ENCODE measurements around the gene LAMTOR3. TPM values are rescaled to one million over a fixed set of nuclear protein-coding genes. Genes with fewer than 3 reads are reported as not detected.

Gene LAMTOR3
- 100 to 1,000 TPM in 1 of 5 donors, 10 to 100 TPM in 4; 63.9 to 102 (median 84.7) TPM for polyA plus RNA-seq (ENCODE audit: insufficient read depth in 1 of 5, insufficient read length in 5 of 5, low replicate concordance in 1 of 5)
- long read RNA-seq, donor 1, full-length matches to known transcripts: 53 of 53 reads
- long read RNA-seq, donor 1, partial matches to known transcripts: 0 of 53 reads
- long read RNA-seq, donor 1, other reads (novel, unspliced or antisense): 0 of 53 reads
- long read RNA-seq, donor 2, full-length matches to known transcripts: 35 of 41 reads
- long read RNA-seq, donor 2, partial matches to known transcripts: 6 of 41 reads
- long read RNA-seq, donor 2, other reads (novel, unspliced or antisense): 0 of 41 reads
- long read RNA-seq, donor 3, full-length matches to known transcripts: 24 of 45 reads
- long read RNA-seq, donor 3, partial matches to known transcripts: 21 of 45 reads
- long read RNA-seq, donor 3, other reads (novel, unspliced or antisense): 0 of 45 reads
- long read RNA-seq, donor 4, full-length matches to known transcripts: 32 of 32 reads
- long read RNA-seq, donor 4, partial matches to known transcripts: 0 of 32 reads
- long read RNA-seq, donor 4, other reads (novel, unspliced or antisense): 0 of 32 reads
- long read RNA-seq, donor 5, full-length matches to known transcripts: 61 of 61 reads
- long read RNA-seq, donor 5, partial matches to known transcripts: 0 of 61 reads
- long read RNA-seq, donor 5, other reads (novel, unspliced or antisense): 0 of 61 reads
- long read RNA-seq, donor 6, full-length matches to known transcripts: 50 of 50 reads
- long read RNA-seq, donor 6, partial matches to known transcripts: 0 of 50 reads
- long read RNA-seq, donor 6, other reads (novel, unspliced or antisense): 0 of 50 reads
- long read RNA-seq, donor 7, full-length matches to known transcripts: 33 of 33 reads
- long read RNA-seq, donor 7, partial matches to known transcripts: 0 of 33 reads
- long read RNA-seq, donor 7, other reads (novel, unspliced or antisense): 0 of 33 reads
- long read RNA-seq, donor 8, full-length matches to known transcripts: 14 of 14 reads
- long read RNA-seq, donor 8, partial matches to known transcripts: 0 of 14 reads
- long read RNA-seq, donor 8, other reads (novel, unspliced or antisense): 0 of 14 reads

- DNase-seq: peak; percentile 87 to 89
Measured at GRCh38 chr4:99894161-99894997, at the start of gene LAMTOR3. TSS of gene LAMTOR3 (minus strand) at chr4:99894427. CDS start at chr4:99893963, 464 bp downstream.

- DNase-seq: no peak
Measured at GRCh38 chr4:99938243-99938753, 44.1 kb upstream of the LAMTOR3 start.

- no peak for DNase-seq
Measured at GRCh38 chr4:99934891-99935290, 40.7 kb upstream of the LAMTOR3 start.

GRCh38 chr4:99927566-99927965 is 33.3 kb upstream of the LAMTOR3 start:
- DNase-seq: no peak

GRCh38 chr4:99921174-99921573 is 26.9 kb upstream of the LAMTOR3 start:
- no peak for DNase-seq

GRCh38 chr4:99918656-99919055 is 24.4 kb upstream of the LAMTOR3 start:
- no peak for DNase-seq

- no peak for DNase-seq
Measured at GRCh38 chr4:99917575-99917974, 23.3 kb upstream of the LAMTOR3 start.

GRCh38 chr4:99915449-99915848 is 21.2 kb upstream of the LAMTOR3 start:
- DNase-seq: no peak

- DNase-seq: no peak
Measured at GRCh38 chr4:99894998-99895397, 771 bp upstream of the LAMTOR3 start.

GRCh38 chr4:99893839-99894160 is 427 bp downstream of the LAMTOR3 start:
- peak in 1 of 2 donors; percentile 0 for DNase-seq

- no peak for DNase-seq
Measured at GRCh38 chr4:99893029-99893428, 1.2 kb downstream of the LAMTOR3 start.

- no peak for DNase-seq
Measured at GRCh38 chr4:99891351-99891750, 2.9 kb downstream of the LAMTOR3 start.

GRCh38 chr4:99887837-99888236 is 6.4 kb downstream of the LAMTOR3 start:
- DNase-seq: no peak

- DNase-seq: no peak
Measured at GRCh38 chr4:99886146-99886545, 8.1 kb downstream of the LAMTOR3 start.

GRCh38 chr4:99885687-99886086 is 8.5 kb downstream of the LAMTOR3 start:
- no peak for DNase-seq

GRCh38 chr4:99885063-99885664 is 9.1 kb downstream of the LAMTOR3 start:
- DNase-seq: peak; percentile 21 to 44

- no peak for DNase-seq
Measured at GRCh38 chr4:99879458-99879857, 14.8 kb downstream of the LAMTOR3 start.

- no peak for DNase-seq
Measured at GRCh38 chr4:99878604-99879003, 15.6 kb downstream of the LAMTOR3 start.

- no peak for DNase-seq
Measured at GRCh38 chr4:99876946-99877345, 17.3 kb downstream of the LAMTOR3 start.

GRCh38 chr4:99875071-99875470 is 19.2 kb downstream of the LAMTOR3 start:
- DNase-seq: no peak

GRCh38 chr4:99872570-99872969 is 21.7 kb downstream of the LAMTOR3 start:
- DNase-seq: no peak

All from right lung (tissue), 10 donors.